GM12892 (cell line): ENCODE results near the gene CAMTA1.

Experiments
- POLR2A ChIP-seq: IDR thresholded peaks from 2 replicates; pipeline ENCODE4 v1.6.1; 2011; ENCODE audit warnings: low read depth, low read length, control low read depth
- POLR2AphosphoS5 ChIP-seq: IDR thresholded peaks from 2 replicates; pipeline ENCODE4 v1.6.1; 2011; ENCODE audit warnings: low read depth, low read length, control low read depth
- TAF1 ChIP-seq: IDR thresholded peaks from 2 replicates; pipeline ENCODE4 v1.6.1; 2011; ENCODE audit warnings: low read depth, mild to moderate bottlenecking, control low read depth, low read length, borderline replicate concordance

GRCh38 chr1:7786795-7787194 lies 1001.5 kb downstream of the CAMTA1 start:
- TF ChIP-seq POLR2A (no peak), TAF1 (no peak), POLR2AphosphoS5 (no peak)
